NT2/D1 (cell line): ENCODE results near the gene F2.
A peak's percentile ranks its signal among the peaks of the same experiment; 100 is the strongest.

Experiments
- DNase-seq: peaks from one replicate; pipeline ENCODE4 v3.0.0-alpha.2; 2011; ENCODE audit warnings: low read depth, low spot score
- H3K27me3 ChIP-seq: 2 replicates; pipeline ENCODE4 v1.6.0; 2011; ENCODE audit warnings: mild to moderate bottlenecking; ENCODE audit not compliant: insufficient read length, insufficient read depth
- H3K36me3 ChIP-seq: 2 replicates; pipeline ENCODE4 v1.6.1; 2011; ENCODE audit warnings: mild to moderate bottlenecking, low read length, mixed read lengths; ENCODE audit not compliant: insufficient read depth, insufficient read length
- H3K4me1 ChIP-seq: 2 replicates; pipeline ENCODE4 v1.5.1; 2011; ENCODE audit not compliant: insufficient read depth, insufficient read length
- H3K4me3 ChIP-seq: 2 replicates; pipeline ENCODE4 v1.5.1; 2011; ENCODE audit warnings: low read depth; ENCODE audit not compliant: insufficient read length
- H3K9ac ChIP-seq: 2 replicates; pipeline ENCODE4 v1.6.0; 2011; ENCODE audit warnings: low read depth; ENCODE audit not compliant: insufficient read length
- H3K9me3 ChIP-seq: 2 replicates; pipeline ENCODE4 v1.5.1; 2011; ENCODE audit warnings: mild to moderate bottlenecking, low read length; ENCODE audit not compliant: insufficient read depth
- SUZ12 ChIP-seq: IDR thresholded peaks from 2 replicates; pipeline ENCODE4 v1.6.1; 2011; ENCODE audit not compliant: insufficient read length, insufficient read depth; ENCODE audit errors: extremely low read depth
- YY1 ChIP-seq: IDR thresholded peaks from 2 replicates; pipeline ENCODE4 v1.6.1; 2011; ENCODE audit not compliant: insufficient read length, insufficient read depth
- ZNF274 ChIP-seq: IDR thresholded peaks from 2 replicates; pipeline ENCODE4 v1.6.1; 2011; ENCODE audit warnings: mild to moderate bottlenecking, low read depth, low read length

F2 gene

DNA sequence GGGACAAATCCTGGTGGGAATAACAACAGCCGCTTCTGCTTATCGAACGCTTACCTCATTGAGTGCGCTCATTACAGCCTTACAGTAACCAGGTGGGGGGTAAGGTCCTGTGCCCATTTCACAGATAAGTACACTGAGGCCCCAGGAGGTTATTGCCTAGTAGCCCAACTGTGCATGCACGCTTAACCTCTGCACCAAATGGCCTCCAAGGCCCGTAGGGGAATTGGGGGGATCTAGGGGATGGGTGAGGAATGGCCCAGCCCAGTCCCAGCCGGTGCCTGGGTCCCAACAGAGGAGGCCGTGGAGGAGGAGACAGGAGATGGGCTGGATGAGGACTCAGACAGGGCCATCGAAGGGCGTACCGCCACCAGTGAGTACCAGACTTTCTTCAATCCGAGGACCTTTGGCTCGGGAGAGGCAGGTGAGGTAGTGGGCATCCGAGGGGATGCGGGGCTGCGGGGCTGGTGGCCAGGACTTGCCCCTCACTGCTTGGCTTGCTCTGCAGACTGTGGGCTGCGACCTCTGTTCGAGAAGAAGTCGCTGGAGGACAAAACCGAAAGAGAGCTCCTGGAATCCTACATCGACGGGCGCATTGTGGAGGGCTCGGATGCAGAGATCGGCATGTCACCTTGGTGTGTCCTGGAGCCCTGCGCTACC is 7.3 kb downstream of the F2 start:
- TF ChIP-seq ZNF274 (no peak), YY1 (no peak), SUZ12 (no peak)
- H3K4me1 ChIP-seq, result peaks cover 16% of the 10 kb centered on the region
- H3K9ac ChIP-seq, result peak overlapping the region; percentile 13

DNA sequence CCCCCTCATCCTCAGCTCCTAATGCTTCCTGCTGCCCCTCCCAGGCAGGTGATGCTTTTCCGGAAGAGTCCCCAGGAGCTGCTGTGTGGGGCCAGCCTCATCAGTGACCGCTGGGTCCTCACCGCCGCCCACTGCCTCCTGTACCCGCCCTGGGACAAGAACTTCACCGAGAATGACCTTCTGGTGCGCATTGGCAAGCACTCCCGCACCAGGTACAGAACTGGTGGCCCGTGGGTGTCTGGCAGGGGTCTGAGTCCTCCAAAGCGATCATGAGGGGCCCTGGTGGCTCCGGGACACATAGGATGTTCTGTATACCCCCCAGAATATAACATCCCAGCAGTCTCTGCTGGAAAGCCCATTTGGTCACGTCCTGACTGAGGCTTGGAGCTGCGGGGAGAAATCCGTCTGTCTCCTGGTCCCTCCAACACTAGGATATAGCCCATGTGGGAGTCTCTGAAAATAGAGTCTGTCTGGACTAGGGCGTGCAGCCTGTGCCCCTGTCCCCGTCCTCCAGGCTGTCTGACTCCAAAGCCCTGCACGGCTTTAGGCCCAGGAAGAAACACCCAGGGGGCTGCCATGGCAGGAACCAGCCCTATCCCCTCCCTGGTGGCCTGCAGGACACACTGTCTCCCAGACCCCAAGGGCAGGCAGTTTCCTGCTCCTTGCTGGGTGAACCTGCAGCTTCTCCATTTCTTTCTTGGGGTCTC is 9.1 kb downstream of the F2 start:
- Histone ChIP-seq H3K36me3 (no peaks in the 10 kb centered on the region), H3K4me1 (peaks cover 16% of the 10 kb centered on the region), H3K27me3 (no peaks in the 10 kb centered on the region), H3K9ac (no peak overlapping the region), H3K9me3 (no peaks in the 10 kb centered on the region), H3K4me3 (no peak overlapping the region)
- TF ChIP-seq ZNF274 (no peak), YY1 (no peak), SUZ12 (no peak)
- DNase-seq, result no peak

More for the DNA sequence above, 7.3 kb downstream of the F2 start:
- no peaks in the 10 kb centered on the region for H3K9me3 ChIP-seq
- H3K4me3 ChIP-seq, result no peak overlapping the region
- H3K27me3 ChIP-seq, result no peaks in the 10 kb centered on the region
- H3K36me3 ChIP-seq, result no peaks in the 10 kb centered on the region
- no peak for DNase-seq

- no peaks in the 10 kb centered on the region for H3K27me3 ChIP-seq
- no peak for DNase-seq
- H3K4me1 ChIP-seq, result peaks cover 16% of the 10 kb centered on the region
- no peak overlapping the region for H3K9ac ChIP-seq
- no peak overlapping the region for H3K4me3 ChIP-seq
- TF ChIP-seq SUZ12 (no peak), YY1 (no peak)
- no peaks in the 10 kb centered on the region for H3K36me3 ChIP-seq
- no peaks in the 10 kb centered on the region for H3K9me3 ChIP-seq
Observed at GRCh38 chr11:46728659-46729040, 9.6 kb downstream of the F2 start.

DNA sequence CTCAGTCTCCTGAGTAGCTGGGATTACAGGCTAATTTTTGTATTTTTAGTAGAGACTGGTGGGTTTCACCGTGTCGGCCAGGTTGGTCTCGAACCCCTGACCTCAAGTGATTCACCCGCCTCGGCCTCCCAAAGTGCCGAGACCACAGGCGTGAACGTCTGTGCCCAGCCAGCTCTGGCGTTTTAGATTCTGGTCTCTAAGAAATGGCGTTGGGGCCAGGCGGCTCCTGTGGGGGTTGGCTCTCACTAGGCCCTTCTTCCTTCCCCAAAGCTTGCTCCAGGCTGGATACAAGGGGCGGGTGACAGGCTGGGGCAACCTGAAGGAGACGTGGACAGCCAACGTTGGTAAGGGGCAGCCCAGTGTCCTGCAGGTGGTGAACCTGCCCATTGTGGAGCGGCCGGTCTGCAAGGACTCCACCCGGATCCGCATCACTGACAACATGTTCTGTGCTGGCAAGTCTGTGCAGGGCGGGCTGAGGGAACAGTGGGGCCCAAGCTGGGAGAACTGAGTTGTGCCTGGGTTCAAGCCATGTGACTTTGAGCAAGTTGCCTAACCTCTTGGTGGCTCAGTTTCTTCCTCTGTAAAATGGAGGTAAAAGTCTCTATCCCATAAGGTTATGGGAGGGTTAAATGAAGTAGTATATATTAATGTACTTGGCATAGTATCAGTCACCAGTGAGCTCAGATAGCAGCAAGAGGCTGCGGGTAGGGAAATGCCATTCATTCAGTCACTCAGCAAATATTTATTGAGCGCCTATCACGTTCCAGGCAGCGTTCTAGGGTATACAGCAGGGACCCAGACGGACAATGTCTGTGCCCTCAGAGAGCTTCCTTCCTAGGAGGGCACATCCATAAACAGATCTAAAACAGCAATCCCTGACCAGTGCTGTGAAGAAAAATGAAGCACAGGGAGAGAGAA is 10.4 kb downstream of the F2 start:
- H3K9me3 ChIP-seq, result no peaks in the 10 kb centered on the region
- TF ChIP-seq YY1 (no peak), SUZ12 (no peak)
- no peak overlapping the region for H3K4me3 ChIP-seq
- no peaks in the 10 kb centered on the region for H3K27me3 ChIP-seq
- no peak for DNase-seq
- no peaks in the 10 kb centered on the region for H3K36me3 ChIP-seq
- H3K4me1 ChIP-seq, result peaks cover 12% of the 10 kb centered on the region
- no peak overlapping the region for H3K9ac ChIP-seq

DNA sequence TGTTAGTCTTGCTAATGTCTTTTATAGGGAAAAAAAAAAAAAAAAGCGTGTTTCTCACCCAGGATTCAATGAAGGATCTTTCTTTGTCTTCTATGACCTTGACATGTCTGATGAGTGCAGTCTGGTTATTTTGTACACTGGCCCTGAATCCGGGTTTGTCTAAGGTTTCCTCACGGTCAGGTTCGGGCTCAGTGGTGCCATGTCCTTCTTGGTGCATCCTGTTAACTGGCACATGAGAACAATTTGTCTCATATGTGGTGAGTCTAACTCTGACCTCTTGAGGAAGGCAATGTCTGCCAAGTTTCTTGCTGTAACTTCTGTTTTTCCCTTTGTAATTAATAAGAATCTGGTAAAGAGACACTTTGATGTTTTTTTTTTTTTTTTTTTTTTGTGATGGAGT is 12.5 kb downstream of the F2 start:
- Histone ChIP-seq H3K9me3 (no peaks in the 10 kb centered on the region), H3K27me3 (no peaks in the 10 kb centered on the region), H3K9ac (no peak overlapping the region), H3K36me3 (no peaks in the 10 kb centered on the region), H3K4me3 (no peak overlapping the region), H3K4me1 (no peaks in the 10 kb centered on the region)
- TF ChIP-seq YY1 (no peak), SUZ12 (no peak), ZNF274 (no peak)
- no peak for DNase-seq

DNA sequence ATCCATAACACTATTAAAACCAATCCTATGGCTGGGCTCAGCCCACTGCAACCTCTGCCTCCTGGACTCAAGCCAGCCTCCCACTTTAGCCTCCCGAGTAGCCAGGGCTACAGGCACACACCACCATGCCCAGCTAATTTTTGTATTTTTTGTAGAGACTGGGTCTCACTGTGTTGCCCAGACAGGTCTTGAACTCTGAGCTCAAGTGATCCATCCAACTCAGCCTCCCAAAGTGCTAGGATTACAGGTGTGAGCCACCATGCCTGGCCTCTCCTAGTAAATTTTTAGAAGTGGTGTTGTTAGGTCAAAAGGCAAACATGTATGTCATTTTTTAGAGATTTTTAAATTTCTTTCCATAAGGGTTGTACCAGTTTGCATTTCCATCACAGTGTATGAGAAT is 14.2 kb downstream of the F2 start:
- Histone ChIP-seq H3K27me3 (no peaks in the 10 kb centered on the region), H3K9me3 (no peaks in the 10 kb centered on the region), H3K36me3 (no peaks in the 10 kb centered on the region), H3K4me3 (no peak overlapping the region), H3K4me1 (no peaks in the 10 kb centered on the region), H3K9ac (no peak overlapping the region)
- DNase-seq, result no peak
- TF ChIP-seq YY1 (no peak), ZNF274 (no peak), SUZ12 (no peak)

- DNase-seq, result no peak
- H3K4me1 ChIP-seq, result peaks cover 4% of the 10 kb centered on the region
- H3K27me3 ChIP-seq, result no peaks in the 10 kb centered on the region
Observed at GRCh38 chr11:46736146-46736545, 17.1 kb downstream of the F2 start.

More at GRCh38 chr11:46736146-46736545, 17.1 kb downstream of the F2 start:
- H3K9me3 ChIP-seq, result no peaks in the 10 kb centered on the region
- no peak overlapping the region for H3K9ac ChIP-seq
- H3K36me3 ChIP-seq, result peaks cover 13% of the 10 kb centered on the region
- TF ChIP-seq ZNF274, result no peak
- no peak overlapping the region for H3K4me3 ChIP-seq
